Calu3 (cell line): ENCODE results near the gene ZKSCAN1. TPM values are rescaled to one million over a fixed set of nuclear protein-coding genes. Genes with fewer than 3 reads are reported as not detected.

Experiments
- BruUV-seq: library from RNA; stranded (reverse); fragments of 400-500 nt; replicated peaks from 2 replicates; lab custom pipeline; 2021; lab: Mats Ljungman, UMichigan
- CTCF ChIA-PET: fragments of 300-600 bp; sonication (Branson Sonifier 250); formaldehyde crosslinking; loops from one replicate; lab custom pipeline; 2022; ENCODE audit warnings: antibody characterized with exemption; lab: Charles Lee
- DNase-seq: peaks from one replicate; pipeline ENCODE4 v3.0.0; 2022
- H3K27ac Mint-ChIP-seq: one replicate; pipeline ENCODE4 v1.8.0; 2022; ENCODE audit warnings: mixed read lengths; ENCODE audit not compliant: unreplicated experiment
- H3K27me3 Mint-ChIP-seq: one replicate; pipeline ENCODE4 v1.8.0; 2022; ENCODE audit warnings: mixed read lengths; ENCODE audit not compliant: unreplicated experiment
- H3K36me3 Mint-ChIP-seq: one replicate; pipeline ENCODE4 v1.8.0; 2022; ENCODE audit warnings: mild to moderate bottlenecking, moderate library complexity, mixed read lengths; ENCODE audit not compliant: insufficient read depth, unreplicated experiment
- H3K4me1 Mint-ChIP-seq: one replicate; pipeline ENCODE4 v1.8.0; 2022; ENCODE audit warnings: mild to moderate bottlenecking, low read depth, mixed read lengths; ENCODE audit not compliant: unreplicated experiment
- H3K4me3 Mint-ChIP-seq: one replicate; pipeline ENCODE4 v1.8.0; 2022; ENCODE audit warnings: mild to moderate bottlenecking, low read depth, moderate library complexity, mixed read lengths; ENCODE audit not compliant: unreplicated experiment
- H3K9me3 Mint-ChIP-seq: one replicate; pipeline ENCODE4 v1.8.0; 2022; ENCODE audit warnings: low read depth, mixed read lengths; ENCODE audit not compliant: unreplicated experiment
- intact Hi-C: fragments of 100-400 bp; cut with micrococcal nuclease; formaldehyde crosslinking; loops from one replicate; pipeline ENCODE4 v1.10.0; 2022; ENCODE audit not compliant: unreplicated experiment
- total RNA-seq: library from RNA; stranded (reverse); gene quantifications from 2 replicates; pipeline ENCODE4 v1.2.3, GENCODE V29; 2022
- TF ChIP-seq, protein P1 (sequence below): fragments of 200-600 bp; IDR thresholded peaks from one replicate; pipeline ENCODE4 v1.8.0; 2022; ENCODE audit warnings: antibody characterized with exemption; ENCODE audit not compliant: unreplicated experiment

ZKSCAN1 gene
- total RNA-seq, 1 experiment from 2014 or later = 56.6 TPM

DNA sequence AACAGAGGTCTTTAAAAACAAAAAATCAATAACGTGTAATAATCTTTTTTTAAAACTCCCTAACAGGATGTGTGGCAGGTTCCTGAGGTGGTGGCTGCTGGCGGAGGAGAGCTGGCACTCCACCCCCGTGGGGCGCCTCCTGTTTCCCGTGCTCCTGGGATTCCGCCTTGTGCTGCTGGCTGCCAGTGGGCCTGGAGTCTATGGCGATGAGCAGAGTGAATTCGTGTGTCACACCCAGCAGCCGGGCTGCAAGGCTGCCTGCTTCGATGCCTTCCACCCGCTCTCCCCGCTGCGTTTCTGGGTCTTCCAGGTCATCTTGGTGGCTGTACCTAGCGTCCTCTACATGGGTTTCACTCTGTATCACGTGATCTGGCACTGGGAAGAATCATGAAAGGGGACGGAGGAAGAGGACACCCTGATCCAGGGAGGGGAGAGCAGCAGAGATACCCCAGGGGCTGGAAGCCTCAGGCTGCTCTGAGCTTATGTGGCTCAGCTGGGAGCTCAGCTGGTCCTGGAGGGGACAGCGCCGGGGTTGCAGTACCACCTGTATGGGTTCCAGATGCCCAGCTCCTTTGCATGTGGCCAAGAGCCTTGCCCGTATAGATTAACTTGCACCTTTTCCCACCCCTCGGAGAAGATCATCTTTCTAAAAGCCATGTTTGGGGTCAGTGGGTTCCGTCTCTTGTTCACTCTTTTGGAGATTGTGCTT lies 22.9 kb upstream of the ZKSCAN1 start:
- H3K27ac Mint-ChIP-seq = no peak overlapping the region
- H3K27me3 Mint-ChIP-seq = peaks cover 19% of the 10 kb centered on the region
- TF ChIP-seq, protein P1, sequence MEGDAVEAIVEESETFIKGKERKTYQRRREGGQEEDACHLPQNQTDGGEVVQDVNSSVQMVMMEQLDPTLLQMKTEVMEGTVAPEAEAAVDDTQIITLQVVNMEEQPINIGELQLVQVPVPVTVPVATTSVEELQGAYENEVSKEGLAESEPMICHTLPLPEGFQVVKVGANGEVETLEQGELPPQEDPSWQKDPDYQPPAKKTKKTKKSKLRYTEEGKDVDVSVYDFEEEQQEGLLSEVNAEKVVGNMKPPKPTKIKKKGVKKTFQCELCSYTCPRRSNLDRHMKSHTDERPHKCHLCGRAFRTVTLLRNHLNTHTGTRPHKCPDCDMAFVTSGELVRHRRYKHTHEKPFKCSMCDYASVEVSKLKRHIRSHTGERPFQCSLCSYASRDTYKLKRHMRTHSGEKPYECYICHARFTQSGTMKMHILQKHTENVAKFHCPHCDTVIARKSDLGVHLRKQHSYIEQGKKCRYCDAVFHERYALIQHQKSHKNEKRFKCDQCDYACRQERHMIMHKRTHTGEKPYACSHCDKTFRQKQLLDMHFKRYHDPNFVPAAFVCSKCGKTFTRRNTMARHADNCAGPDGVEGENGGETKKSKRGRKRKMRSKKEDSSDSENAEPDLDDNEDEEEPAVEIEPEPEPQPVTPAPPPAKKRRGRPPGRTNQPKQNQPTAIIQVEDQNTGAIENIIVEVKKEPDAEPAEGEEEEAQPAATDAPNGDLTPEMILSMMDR = no peak
- BruUV-seq = no TSS peak
- peaks cover 3% of the 10 kb centered on the region for H3K36me3 Mint-ChIP-seq
- H3K9me3 Mint-ChIP-seq = no peaks in the 10 kb centered on the region
- intact Hi-C loops = loop anchor here (5.0 kb wide), 1 partner anchor 65 kb away; the partner anchor contains the start of gene GJC3
- CTCF ChIA-PET = no interaction called here
- peaks cover 7% of the 10 kb centered on the region for H3K4me1 Mint-ChIP-seq
- no peak for DNase-seq
- H3K4me3 Mint-ChIP-seq = no peak overlapping the region

DNA sequence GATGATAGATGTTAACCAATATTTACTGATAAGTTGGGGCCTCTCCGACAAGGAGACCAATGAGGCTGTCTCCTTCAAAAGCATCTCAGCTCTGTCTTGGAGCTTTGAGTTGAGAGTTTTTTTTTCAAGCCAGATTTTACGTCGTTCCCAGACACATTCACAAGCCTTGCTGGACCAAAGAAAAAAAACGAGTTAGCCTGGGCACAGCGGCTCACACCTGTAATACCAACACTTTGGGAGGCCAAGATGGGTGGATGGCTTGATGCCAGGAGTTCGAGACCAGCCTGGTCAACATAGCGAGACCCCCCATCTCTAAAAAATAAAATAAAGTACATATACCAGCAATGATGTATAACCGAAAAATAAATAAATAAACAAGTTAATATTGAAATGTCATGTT lies 20.6 kb upstream of the ZKSCAN1 start:
- H3K27me3 Mint-ChIP-seq = peaks cover 14% of the 10 kb centered on the region
- no peaks in the 10 kb centered on the region for H3K9me3 Mint-ChIP-seq
- TF ChIP-seq, protein P1 = no peak
- no TSS peak for BruUV-seq
- no peak overlapping the region for H3K4me3 Mint-ChIP-seq
- H3K4me1 Mint-ChIP-seq = peaks cover 11% of the 10 kb centered on the region
- intact Hi-C loops = loop anchor here (1.0 to 5.0 kb wide), 2 partner anchors 58 to 68 kb away; partner anchors contain the start of gene GJC3
- CTCF ChIA-PET = interaction anchor here (0.6 to 1.7 kb wide), 5 partner anchors 9 to 277 kb away, joined by 3 to 14 read pairs (median 3); partner anchors contain the start of gene ZKSCAN1
- H3K27ac Mint-ChIP-seq = no peak overlapping the region
- peaks cover 5% of the 10 kb centered on the region for H3K36me3 Mint-ChIP-seq
- DNase-seq = no peak

DNA sequence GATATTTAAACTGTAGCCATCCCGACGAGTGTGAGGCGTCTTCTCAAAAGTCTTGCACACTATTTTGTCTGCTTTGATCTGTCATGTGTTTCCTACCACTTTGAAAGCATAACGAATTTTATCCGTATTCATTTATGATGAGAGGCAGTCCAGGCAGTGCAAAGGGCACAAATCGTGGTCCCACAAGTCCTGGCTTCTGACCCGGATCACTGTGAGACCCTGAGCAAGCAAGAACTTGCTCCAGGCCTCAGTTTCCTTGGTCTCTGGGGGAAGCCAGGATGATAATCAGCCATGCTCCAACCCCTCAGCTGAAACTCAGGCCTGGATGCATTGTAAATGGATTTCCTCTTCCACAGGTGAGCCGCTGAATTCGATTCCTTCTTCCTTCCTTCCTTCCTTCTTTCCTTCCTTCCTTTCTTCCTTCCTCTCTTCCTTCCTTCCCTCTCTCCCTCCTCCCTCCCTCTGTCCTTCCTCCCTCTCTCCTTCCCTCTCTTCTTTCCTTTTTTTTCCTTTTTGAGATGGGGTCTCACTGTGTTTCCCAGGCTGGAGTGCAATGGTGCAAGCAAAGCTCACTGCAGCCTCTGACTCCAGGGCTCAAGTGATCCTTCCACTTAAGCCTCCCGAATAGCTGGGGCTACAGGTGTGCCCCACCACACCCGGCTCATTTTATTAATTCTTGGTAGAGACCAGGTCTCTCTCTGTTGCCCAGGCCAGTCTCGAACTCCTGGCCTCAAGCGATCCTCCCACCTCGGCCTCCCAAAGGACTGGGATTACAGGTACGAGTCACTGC lies 18.4 kb upstream of the ZKSCAN1 start:
- intact Hi-C loops = no loop called here
- H3K27ac Mint-ChIP-seq = peak overlapping the region; percentile 43
- peaks cover 5% of the 10 kb centered on the region for H3K36me3 Mint-ChIP-seq
- H3K9me3 Mint-ChIP-seq = no peaks in the 10 kb centered on the region
- peak overlapping the region; percentile 65 for H3K4me3 Mint-ChIP-seq
- CTCF ChIA-PET = interaction anchor here (0.7 kb wide), 2 partner anchors 74 to 129 kb away, joined by 3 to 4 read pairs; no protein-coding TSS in a partner anchor
- DNase-seq = no peak
- BruUV-seq = no TSS peak
- H3K4me1 Mint-ChIP-seq = peaks cover 11% of the 10 kb centered on the region
- peaks cover 13% of the 10 kb centered on the region for H3K27me3 Mint-ChIP-seq
- TF ChIP-seq, protein P1 = no peak

DNA sequence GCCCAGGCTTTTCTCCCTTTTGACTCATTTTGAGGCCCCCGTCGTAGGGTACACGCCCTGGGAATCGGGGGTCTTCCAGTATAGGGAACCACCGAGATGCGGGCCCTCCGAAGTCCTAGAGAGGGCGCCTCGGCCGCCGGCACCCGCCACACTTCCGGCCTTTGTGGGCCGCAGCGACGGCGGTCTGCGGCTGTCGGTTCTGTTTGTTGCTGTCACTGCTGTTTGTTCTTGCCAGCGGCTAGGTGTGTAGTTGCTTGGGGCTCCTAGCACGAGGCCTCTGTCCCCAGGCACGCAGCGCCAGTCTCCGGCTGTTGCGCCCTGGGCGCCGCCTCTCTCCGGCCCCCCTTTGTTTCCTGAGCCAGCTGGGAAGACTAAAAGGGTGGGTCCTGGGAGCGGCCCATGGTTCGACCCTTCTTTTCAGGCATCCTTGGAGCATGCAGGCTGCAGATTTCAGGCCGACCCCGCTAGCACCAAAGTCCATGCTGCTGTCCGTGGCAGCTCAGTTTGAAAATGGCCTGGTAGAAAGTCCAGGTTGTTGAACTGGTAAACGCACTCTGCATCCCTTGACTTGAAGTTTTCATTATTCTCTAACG lies 17.8 kb upstream of the ZKSCAN1 start:
- H3K27me3 Mint-ChIP-seq = peaks cover 13% of the 10 kb centered on the region
- no peaks in the 10 kb centered on the region for H3K9me3 Mint-ChIP-seq
- peak overlapping the region; percentile 65 for H3K4me3 Mint-ChIP-seq
- H3K36me3 Mint-ChIP-seq = peaks cover 5% of the 10 kb centered on the region
- TF ChIP-seq, protein P1 = peak; percentile 16
- DNase-seq = peak; percentile 19
- intact Hi-C loops = no loop called here
- no TSS peak for BruUV-seq
- H3K4me1 Mint-ChIP-seq = peaks cover 11% of the 10 kb centered on the region
- peak overlapping the region; percentile 43 for H3K27ac Mint-ChIP-seq
- CTCF ChIA-PET = interaction anchor here (0.7 kb wide), 2 partner anchors 75 to 128 kb away, joined by 3 to 4 read pairs; no protein-coding TSS in a partner anchor
